ENCODE measurements around the gene EXOSC5.

EXOSC5 gene

DNA sequence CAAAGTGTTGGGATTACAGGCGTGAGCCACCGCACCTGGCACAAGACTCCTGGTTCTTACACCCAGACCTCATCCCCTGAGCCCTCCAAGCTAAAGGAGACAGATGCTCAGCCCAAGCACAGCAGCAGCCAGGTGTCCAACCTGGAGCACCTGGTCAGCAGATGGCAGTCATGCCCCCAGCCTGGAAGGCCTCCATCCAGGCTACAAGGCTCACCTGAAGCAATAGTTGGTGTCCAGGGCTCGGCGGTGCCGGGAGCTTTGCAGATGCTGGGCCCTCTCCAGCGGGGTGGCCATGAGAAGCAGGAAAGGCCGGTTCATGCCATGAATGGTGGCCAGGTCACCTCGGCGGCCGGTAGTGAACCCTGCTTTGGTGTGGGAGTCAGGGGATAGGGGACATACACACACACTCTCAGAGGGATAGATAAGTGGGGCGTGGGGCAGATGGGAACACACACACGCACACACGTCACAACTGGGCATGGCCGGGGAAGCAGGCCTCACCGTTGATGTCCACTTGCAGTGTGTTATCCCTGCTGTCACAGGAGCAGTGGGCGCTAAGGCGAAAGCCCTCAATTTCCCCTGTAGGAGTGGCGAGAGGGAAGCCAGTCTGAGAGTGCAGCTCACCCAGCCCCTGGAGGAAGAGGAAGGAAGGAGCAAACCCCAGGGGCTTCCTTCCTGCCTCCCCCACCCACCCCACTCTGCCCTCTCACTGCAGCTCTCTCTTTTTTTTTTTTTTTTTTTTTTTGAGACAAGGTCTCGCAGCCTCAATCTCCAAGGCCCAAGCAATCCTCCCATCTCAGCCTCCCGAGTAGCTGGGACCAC lies 55.3 kb downstream of the EXOSC5 start:
- DNase-seq (ENCODE audit: low read depth) = no peak

DNA sequence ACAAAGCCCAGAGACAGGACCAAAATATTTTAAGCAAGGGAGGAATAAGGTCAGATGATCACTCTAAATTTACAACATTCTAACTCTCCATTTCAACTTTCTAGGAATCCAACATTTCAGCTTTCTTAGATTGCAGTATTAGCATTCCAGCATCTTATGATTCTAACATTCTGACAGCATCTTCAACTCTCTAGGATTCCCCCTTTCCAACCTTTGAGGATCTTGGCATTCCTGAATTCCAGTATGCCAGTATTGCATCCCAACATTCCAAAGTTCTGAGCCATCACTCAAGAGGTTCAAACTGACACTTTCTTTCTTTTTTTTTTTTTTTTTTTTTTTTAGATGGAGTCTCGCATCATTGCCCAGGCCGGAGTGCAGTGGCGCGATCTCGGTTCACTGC lies 57.2 kb downstream of the EXOSC5 start:
- DNase-seq (ENCODE audit: low read depth) = no peak

Data from stimulated activated CD8-positive, alpha-beta memory T cell treated with anti-CD3 and anti-CD28 coated beads, Interleukin-12 subunit alpha, Interleukin-12 subunit beta, amount 100 ng/mL, for 1 hour (primary cell).